Lung microvascular endothelial cell (primary cell): Measurements from ENCODE around the gene DOCK9. TPM values are rescaled to one million over a fixed set of nuclear protein-coding genes. Genes with fewer than 3 reads are reported as not detected.

ENCODE experiments used
- DNase-seq, 2 donors: peaks; one replicate each; pipeline versions ENCODE4 v3.0.0 to v3.0.0-alpha.2; 2010; ENCODE audit warnings: low read depth in 2 of 2
- total RNA-seq: library from RNA; depleted of rRNA; stranded (reverse); fragments of >200 nt; gene quantifications from 2 replicates; pipeline ENCODE4 v1.2.1, GENCODE V29; 2014

DOCK9 gene
- total RNA-seq, 1 donor from 2014 or later = 480 TPM

- DNase-seq = peak; percentile 96
Observed at GRCh38 chr13:98978280-98978679, 416 bp upstream of the DOCK9 start.

DNA sequence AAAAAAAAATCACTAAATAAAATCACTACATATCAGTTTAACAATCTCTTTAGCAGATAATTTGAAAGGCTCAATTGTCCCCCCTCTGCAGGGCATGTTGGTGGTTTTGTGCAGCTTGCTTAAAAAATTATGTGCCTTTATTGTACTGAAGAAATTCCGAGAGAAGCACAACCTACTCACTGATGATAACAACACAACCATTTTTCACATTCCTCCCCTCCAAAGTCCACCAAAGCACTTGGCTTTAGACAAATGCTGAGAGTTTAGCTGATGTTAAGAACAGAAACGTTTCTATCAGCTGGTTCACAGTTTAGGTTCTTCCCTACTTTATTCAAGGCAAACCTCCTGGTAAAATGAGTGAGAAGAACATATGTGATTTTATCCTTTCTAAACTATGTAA, 923 bp downstream of the DOCK9 start:
- DNase-seq = peak in 1 of 2 donors; percentile 58

- DNase-seq = peak in 1 of 2 donors; percentile 47
Observed at GRCh38 chr13:98976338-98976737, 1.5 kb downstream of the DOCK9 start.

DNA sequence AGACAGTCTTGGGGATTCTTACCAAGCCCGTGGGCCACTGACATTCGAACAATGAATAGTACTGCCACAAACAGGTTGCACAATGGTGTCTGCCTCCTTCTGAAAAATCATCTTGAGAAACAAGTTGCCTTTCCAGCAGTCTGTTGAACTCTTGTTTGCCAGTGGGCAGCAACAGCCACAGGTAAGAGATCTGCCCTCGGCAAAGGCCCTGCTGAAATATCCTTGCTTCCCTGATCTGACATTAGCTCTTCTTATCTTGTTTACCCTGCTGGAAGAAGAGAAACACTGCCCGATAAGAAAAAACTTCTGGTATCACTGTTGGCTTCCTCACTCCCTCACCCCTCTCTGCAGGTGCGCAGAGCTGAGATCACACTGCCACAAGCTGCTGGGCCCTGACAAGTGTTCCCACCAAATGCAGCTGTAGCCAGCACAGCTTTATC, 2.0 kb downstream of the DOCK9 start:
- DNase-seq = peak; percentile 70 to 73

- peak in 1 of 2 donors; percentile 89 for DNase-seq
Observed at GRCh38 chr13:98974053-98974452, 3.8 kb downstream of the DOCK9 start.

DNA sequence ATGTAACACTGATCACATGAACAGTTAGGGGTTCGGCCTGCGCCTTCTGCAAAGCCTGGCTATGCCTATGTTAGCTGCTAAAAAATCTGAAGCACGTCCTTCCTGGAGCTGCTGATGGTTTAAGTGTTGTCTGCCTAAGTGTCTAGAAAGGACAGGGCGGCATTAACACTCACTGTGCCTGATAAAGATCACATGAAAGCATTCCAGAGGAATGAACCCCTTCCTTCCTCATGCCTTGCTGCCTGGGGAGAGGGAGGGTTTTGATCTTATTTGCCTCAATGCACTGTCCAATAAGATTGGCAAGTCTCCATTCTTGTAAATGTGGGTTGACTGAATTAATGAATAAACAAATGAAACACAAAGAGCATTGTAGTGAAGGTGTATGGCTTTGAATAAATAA, 5.2 kb downstream of the DOCK9 start:
- DNase-seq = peak; percentile 43 to 96

GRCh38 chr13:98972059-98972458, 5.8 kb downstream of the DOCK9 start:
- peak in 1 of 2 donors; percentile 50 for DNase-seq

GRCh38 chr13:98970330-98970729, 7.5 kb downstream of the DOCK9 start:
- DNase-seq = no peak

DNA sequence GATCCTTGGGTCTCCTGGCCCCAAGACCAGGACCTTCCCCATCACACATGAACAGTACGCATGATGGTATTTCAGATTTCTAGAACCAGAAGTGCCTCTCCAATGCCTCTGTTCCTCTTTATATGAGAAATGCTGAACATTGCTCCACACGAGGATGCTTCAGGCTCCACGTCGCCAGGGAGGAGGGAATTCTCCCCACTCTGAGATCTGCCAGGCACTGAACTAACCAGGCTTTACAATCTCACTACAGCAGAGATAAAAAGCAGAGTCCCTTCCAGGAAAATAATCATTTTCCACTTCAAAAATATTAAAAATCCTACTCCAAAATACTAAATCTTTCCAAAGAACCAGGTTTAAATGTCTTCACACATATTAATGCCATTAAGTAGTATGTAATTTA, 10.4 kb downstream of the DOCK9 start:
- DNase-seq = no peak

GRCh38 chr13:98966019-98966418, 11.8 kb downstream of the DOCK9 start:
- no peak for DNase-seq

GRCh38 chr13:98965325-98965724, 12.5 kb downstream of the DOCK9 start:
- DNase-seq = no peak

- no peak for DNase-seq
Observed at GRCh38 chr13:98963917-98964316, 13.9 kb downstream of the DOCK9 start.

GRCh38 chr13:98962901-98963590, 14.8 kb downstream of the DOCK9 start:
- DNase-seq = peak in 1 of 2 donors; percentile 75

DNA sequence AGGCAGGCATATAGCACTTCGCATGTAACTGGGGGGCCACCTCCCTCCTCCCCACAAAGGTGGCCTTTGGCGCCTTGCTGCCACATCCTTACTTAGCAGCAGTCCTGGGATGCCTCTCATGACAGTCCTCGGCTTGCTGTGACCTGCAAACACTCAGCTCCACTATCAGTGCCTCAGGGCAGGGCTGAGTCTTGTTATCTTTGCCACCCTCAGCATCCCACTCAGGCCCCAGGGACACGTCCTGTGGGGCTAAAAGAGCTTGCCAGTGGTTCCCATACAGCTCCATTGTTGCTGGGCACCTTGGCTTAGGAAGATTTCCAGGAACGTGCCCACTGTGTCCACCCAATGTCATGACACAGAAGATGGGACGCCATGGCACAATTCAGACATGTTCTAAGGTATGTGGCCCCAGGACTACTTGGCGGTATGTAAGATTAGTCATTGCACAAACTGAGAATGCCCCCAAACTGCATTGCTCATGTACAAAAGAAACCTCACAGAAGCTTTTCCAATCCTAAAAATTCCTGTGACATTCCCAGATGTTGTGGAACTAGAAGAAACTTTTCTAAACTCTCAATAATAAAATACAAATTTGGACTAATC, 16.3 kb downstream of the DOCK9 start:
- DNase-seq = no peak

DNA sequence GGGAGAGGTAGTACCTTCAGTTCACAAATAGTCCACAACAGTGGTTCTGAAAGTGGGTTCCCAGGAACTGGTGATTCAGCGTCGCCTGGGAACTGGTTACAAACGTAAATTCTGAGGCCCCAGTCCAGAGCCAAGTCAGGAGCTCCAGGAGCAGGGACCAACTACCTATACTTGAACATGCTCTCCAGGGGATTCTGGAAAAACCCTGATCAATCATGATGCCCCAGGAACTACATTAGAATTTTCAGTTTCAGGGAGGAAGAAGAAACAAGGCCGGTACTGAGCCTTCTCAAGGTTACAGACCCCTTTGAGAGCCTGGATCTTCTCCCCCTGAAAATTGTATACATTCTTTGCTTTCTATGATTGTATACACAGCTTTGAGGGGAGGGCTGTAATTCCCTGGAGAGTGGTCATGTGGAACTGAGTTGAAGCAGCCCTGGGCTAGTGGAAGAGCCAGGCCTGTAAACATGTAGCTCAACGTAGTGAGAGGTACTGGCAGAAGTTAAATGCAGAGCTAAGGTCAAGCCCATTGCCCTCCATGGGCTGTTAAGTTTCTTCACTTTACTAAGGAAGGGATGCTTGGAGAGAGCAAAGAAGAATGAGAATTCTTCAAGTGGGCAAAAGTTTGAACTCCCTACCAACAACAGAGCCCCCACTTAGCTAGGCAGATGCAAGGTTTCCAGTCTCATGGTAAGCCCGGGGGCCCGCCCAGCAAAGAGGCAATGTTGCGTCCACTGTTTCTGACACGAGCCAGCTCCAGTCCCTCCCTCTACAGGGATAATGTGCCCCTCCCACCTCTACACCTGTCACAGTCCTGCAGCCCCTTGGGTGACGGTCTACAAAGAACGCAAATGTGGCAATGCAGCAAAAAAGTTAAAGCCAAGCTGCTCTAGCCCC, 17.0 kb downstream of the DOCK9 start:
- no peak for DNase-seq

GRCh38 chr13:98959786-98960605, 17.9 kb downstream of the DOCK9 start:
- DNase-seq = peak; percentile 55 to 78

DNA sequence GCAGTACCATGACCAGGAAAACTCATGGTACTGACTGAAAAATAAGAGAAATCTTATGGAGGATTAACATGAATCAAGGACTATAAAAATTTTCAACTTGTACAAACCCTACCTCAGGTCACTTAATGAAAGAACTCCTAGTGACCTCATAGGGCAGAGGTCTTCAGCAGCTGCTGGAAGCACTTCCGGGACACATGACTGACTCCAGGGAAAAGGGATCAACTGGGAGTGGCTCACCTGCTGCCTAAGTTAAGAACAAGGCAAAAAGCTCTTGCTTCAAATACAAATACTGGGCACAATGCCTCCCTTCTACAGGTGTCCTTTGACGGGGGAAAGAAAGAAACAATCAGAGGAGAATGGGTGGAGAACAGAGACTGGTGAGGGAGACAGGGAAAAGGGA, 18.6 kb downstream of the DOCK9 start:
- no peak for DNase-seq

GRCh38 chr13:98958443-98958794, 19.4 kb downstream of the DOCK9 start:
- no peak for DNase-seq

DNA sequence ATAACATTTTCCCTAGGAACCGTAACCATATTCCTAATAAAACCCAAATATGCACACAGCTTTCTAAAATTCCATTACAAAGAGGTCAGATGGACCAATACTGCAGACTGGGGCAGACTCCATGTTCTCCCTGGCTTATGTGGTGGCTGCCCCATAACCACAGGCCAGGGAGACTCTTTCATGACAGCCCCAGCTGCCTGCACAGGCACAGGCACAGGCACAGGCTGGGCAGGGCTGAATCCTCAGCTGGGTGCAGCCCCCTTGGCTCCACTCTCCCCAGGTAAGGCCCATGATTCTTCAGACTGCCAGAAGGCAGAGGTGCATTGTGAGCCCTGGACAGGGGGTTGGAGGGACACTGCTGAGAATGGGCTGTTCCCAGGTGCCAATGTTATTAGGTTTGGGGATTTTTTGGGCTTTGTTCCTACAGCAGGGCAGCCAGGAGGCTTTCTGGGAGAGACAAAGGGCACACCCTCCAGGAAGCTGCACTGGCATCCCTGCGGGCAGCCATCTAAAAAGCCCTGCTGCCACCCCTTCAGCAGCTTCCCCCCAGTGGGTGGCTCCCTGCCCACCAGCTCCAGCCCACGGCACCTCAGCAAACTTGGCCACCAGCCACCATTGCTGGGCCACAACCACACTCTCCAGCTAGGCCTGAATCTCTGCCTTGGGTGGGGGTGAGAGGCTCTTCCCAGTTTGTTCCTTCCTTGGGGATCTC, 20.0 kb downstream of the DOCK9 start:
- peak in 1 of 2 donors; percentile 48 for DNase-seq

GRCh38 chr13:98955336-98955735, 22.5 kb downstream of the DOCK9 start:
- DNase-seq = no peak

- no peak for DNase-seq
Observed at GRCh38 chr13:98954313-98954712, 23.6 kb downstream of the DOCK9 start.
